ENCODE measurements around the gene PAK5. TPM values are rescaled to one million over a fixed set of nuclear protein-coding genes. Genes with fewer than 3 reads are reported as not detected.

Gene PAK5
- total RNA-seq, 1 experiment from 2014 or later = not detected

GRCh38 chr20:9867196-9867980 is 28.5 kb upstream of the PAK5 start:
- no peak overlapping the region for H3K4me2 ChIP-seq (ENCODE audit: low read length)
- H3K4me1 ChIP-seq (ENCODE audit: control insufficient read depth in 1 of 2, insufficient read depth in 2 of 2, low read length in 2 of 2) = no peaks in the 10 kb centered on the region
- TF ChIP-seq ATF3 (IDR thresholded peaks at IDR 0.05) (no peak), REST (IDR thresholded peaks at IDR 0.05; ENCODE audit: low read depth) (no peak), ZBTB33 (IDR thresholded peaks at IDR 0.05; ENCODE audit: extremely low read depth, insufficient replicate concordance, low read length) (no peak), ZNF274 (IDR thresholded peaks at IDR 0.05; ENCODE audit: low read depth, low read length) (no peak), CEBPB (IDR thresholded peaks at IDR 0.05; ENCODE audit: low read depth) (no peak), ZFX (IDR thresholded peaks at IDR 0.05) (no peak), CBX3 (IDR thresholded peaks at IDR 0.05; ENCODE audit: low read depth) (no peak), JUND (IDR thresholded peaks at IDR 0.05) (no peak), SRF (IDR thresholded peaks at IDR 0.05; ENCODE audit: low read depth) (no peak), SIN3A (IDR thresholded peaks at IDR 0.05; ENCODE audit: low read depth) (no peak), FOSL1 (IDR thresholded peaks at IDR 0.05; ENCODE audit: low read depth) (no peak), YY1 (IDR thresholded peaks at IDR 0.05; ENCODE audit: extremely low read depth, insufficient replicate concordance, low read depth, low read length) (no peak), RAD21 (IDR thresholded peaks at IDR 0.05; ENCODE audit: low read depth) (no peak), TCF7L2 (IDR thresholded peaks at IDR 0.05; ENCODE audit: borderline replicate concordance, extremely low read depth, insufficient read depth, insufficient read length) (no peak)
- TF ChIP-seq, protein P1, sequence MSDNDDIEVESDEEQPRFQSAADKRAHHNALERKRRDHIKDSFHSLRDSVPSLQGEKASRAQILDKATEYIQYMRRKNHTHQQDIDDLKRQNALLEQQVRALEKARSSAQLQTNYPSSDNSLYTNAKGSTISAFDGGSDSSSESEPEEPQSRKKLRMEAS (IDR thresholded peaks at IDR 0.05) = no peak
- RAD21 ChIA-PET (ENCODE audit: low non-redundant PET in 1 of 2, low total read pairs in 2 of 2, uncharacterized antibody in 2 of 2, unreplicated experiment in 2 of 2) = no interaction called here
- no peaks in the 10 kb centered on the region for H3K79me2 ChIP-seq (ENCODE audit: insufficient read depth, low read length)
- no peak overlapping the region for H3K27ac ChIP-seq (ENCODE audit: low read depth, low read length)
- H2AFZ ChIP-seq (ENCODE audit: low read depth, low read length, poor library complexity, severe bottlenecking) = no peak overlapping the region
- no peak overlapping the region for H3K4me3 ChIP-seq (replicated peaks in 1 of 2; ENCODE audit: low read depth in 1 of 2, low read length in 2 of 2)
- POLR2A ChIA-PET = no interaction called here
- H3K9me2 ChIP-seq (ENCODE audit: insufficient read depth) = no peaks in the 10 kb centered on the region
- peaks cover 4% of the 10 kb centered on the region; the same call in 1 of the 2 replicates for H3K27me3 ChIP-seq (ENCODE audit: insufficient read depth, low read length)
- DNase-seq (ENCODE audit: low read depth, low spot score) (no peak), ATAC-seq (no peak)
- CTCF ChIA-PET = no interaction called here
- intact Hi-C loops (cut with micrococcal nuclease) = no loop called here
- H3K9ac ChIP-seq (ENCODE audit: low read length) = no peak overlapping the region
- BruUV-seq (replicated peaks) = no TSS peak
- no peaks in the 10 kb centered on the region for H3K36me3 ChIP-seq (ENCODE audit: control insufficient read depth in 1 of 2, insufficient read depth in 2 of 2, low read length in 2 of 2)
- no peaks in the 10 kb centered on the region for H4K20me1 ChIP-seq (ENCODE audit: insufficient read depth)
- H3K9me3 ChIP-seq (ENCODE audit: control insufficient read depth in 1 of 2, insufficient read depth in 1 of 2, low read depth in 1 of 2, low read length in 2 of 2) = no peaks in the 10 kb centered on the region
